GM19328 (cell line): Measurements from ENCODE around the gene AP4E1.
"Not testable (repeated sequence)": the region's sequence is repeated elsewhere in the genome, so short reads cannot be mapped to it uniquely, and the experiment has no call there.

Experiments used
- ATAC-seq: cut with Tn5 transposase; IDR thresholded peaks from one replicate; pipeline ENCODE4 v1.9.1; 2021; ENCODE audit warnings: mild to moderate bottlenecking, moderate library complexity; ENCODE audit not compliant: unreplicated experiment

AP4E1 gene

GRCh38 chr15:50888054-50888453, 20.4 kb upstream of the AP4E1 start:
- ATAC-seq: no peak

- no peak for ATAC-seq
These were observed 18.9 kb upstream of the AP4E1 start for GRCh38 chr15:50889589-50889988.

GRCh38 chr15:50890751-50891150, 17.7 kb upstream of the AP4E1 start:
- no peak for ATAC-seq

GRCh38 chr15:50891159-50891558, 17.3 kb upstream of the AP4E1 start:
- no peak for ATAC-seq

- no peak for ATAC-seq
These were observed 14.5 kb upstream of the AP4E1 start for GRCh38 chr15:50893976-50894375.

- not testable (repeated sequence) for ATAC-seq
These were observed 7.1 kb upstream of the AP4E1 start for GRCh38 chr15:50901390-50901789.

GRCh38 chr15:50904211-50904610, 4.3 kb upstream of the AP4E1 start:
- ATAC-seq: no peak

DNA sequence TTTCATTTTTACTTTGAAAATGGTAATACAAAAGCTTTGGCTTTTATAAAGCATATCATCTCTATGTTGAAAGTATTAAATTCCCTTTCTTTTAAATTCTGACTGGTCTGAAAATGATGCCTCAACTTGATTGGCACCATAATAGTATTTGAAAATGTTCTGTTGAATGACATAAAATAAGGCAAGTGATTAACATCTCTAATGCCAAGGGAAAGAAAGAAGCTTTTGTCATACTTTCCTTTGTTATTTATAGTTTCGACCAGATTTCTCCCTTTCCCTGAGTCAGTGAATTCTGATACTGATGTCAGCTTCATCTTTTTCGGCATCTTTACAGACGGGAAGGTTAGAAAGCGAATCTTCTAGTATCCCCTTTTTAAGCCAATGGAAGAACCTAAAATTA, 3.4 kb upstream of the AP4E1 start:
- no peak for ATAC-seq

DNA sequence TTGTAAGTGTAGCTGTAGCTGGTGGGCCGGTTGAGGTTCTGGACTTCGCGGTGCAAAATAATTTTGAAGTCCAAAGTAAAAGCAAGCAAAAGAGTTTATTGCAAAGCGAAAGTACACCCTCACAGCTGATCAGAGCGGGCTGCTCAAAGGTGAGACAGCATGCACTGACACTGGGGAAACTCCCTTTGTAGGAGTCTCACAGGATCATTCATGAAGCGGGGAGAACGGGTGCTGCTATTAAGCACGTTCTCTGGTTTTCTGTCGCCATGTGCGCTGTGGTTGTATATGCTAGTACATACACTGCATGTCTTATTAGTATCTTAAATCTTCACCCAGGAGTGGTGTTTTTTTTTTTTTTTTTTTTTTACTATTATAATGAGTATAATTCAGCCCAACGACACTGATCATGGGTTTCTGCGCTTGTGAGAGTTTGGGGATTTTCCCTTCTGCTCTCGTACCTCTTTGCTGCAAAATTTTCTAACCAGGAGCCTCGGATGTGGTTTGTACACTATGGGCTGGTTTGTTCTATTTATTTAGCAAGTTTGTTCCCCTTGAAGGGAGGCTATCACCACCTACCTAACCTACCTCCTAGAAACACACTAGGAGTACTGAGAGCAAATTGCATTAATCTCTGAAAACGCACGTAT, 1.4 kb upstream of the AP4E1 start:
- ATAC-seq: peak; percentile 44

DNA sequence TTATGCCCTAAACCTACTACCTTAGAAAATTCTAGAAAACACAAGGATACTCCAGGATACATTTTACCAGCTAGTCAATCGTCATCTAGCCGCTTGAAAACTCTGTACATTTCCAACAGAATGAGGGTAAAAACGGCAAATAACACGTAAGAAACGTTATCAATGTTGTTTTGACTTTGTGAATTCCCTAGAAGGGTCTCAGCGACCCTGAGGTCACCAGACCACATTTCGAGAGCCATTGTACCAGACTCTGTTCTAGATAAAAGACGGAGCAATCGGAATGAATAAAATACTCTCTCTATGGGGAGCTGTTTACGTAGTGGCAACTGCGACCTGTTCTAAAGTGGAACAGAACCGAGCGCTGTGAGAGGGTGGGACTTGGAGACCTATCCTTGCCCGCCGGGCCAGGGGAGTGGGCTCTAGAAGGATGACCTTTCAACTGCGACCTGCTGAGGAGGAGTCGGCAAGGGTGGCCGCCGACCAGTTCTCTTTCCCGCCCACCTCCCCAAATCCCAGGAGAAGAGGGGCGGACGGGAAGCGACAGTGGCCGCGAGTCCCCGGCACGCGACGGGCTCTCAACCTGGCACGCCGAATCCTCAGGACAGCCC, 778 bp upstream of the AP4E1 start:
- ATAC-seq: peak; percentile 16

- peak; percentile 4 for ATAC-seq
These were observed 481 bp downstream of the AP4E1 start for GRCh38 chr15:50909010-50909317.

DNA sequence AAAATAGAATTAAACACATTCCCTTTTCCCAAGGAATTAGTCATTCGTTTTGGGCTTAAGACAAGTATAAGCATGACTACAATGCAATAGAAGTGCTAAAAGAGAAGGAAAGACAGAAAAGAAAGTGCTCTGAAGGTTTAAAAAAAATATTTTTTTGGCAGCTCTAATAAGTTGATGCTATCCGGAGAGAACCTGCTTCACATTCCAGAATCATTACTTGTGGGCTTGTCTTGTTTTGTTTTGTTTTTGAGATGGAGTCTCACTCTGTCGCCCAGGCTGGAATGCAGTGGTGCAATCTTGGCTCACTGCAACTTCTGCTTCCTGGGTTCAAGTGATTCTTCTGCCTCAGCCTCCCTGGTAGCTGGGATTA, 1.9 kb downstream of the AP4E1 start:
- not testable (repeated sequence) for ATAC-seq

DNA sequence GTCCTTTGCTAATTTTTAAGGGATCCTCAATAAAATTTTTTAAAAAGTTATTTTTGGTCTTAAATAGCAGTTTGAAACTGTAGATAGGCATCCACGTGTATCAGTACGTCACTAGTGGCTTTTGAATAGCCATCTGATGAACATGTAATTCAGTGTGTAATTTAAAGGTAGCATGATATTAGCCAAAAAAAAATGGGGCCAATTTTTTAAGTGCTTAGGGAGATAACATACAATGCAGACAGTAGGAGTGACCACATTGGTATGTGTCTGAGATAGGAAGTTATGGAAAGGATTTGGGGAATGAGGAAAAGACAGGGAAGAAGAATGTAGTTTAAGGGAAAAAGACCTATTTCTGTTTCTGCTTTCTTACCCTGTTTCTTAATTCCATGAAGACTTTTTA, 2.5 kb downstream of the AP4E1 start:
- ATAC-seq: no peak

DNA sequence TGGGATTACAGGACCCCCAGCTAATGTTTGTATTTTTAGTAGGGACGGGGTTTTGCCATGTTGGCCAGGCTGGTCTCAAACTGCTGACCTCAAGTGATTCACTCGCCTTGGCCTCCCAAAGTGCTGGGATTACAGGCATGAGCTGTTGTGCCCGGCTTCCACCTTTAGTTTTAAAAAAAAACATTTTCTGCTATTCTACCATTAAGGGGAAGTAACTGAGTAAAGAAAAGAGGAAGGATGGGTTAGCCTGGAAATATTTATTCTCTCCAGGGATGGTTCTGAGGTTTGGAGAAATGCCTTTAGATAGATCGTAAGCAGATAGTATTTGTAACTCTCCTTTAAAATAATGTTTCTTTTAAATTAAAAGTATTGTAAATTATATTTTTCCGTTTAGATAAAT, 3.1 kb downstream of the AP4E1 start:
- no peak for ATAC-seq

DNA sequence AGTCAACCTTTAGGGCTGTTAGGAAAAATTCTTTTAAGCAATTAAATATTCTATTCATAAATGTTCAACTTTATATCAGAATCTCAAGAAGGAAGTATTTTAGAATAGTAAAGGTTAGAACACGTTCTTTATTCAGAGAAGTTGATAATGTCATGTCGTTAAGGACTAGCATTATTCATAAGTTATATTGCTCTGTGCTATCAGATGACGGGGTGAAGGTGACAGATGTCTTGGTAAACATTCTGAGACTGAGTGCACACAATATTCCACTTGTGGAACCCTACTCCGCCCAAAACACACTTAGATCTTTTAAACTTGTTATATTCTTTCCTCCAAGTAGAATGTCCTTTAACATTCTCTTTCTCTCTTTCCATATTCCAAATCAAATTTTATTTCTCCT, 7.9 kb downstream of the AP4E1 start:
- ATAC-seq: no peak

GRCh38 chr15:50919359-50919758, 10.9 kb downstream of the AP4E1 start:
- ATAC-seq: not testable (repeated sequence)

GRCh38 chr15:50925281-50925680, 16.8 kb downstream of the AP4E1 start:
- no peak for ATAC-seq

GRCh38 chr15:50929062-50929461, 20.6 kb downstream of the AP4E1 start:
- no peak for ATAC-seq

DNA sequence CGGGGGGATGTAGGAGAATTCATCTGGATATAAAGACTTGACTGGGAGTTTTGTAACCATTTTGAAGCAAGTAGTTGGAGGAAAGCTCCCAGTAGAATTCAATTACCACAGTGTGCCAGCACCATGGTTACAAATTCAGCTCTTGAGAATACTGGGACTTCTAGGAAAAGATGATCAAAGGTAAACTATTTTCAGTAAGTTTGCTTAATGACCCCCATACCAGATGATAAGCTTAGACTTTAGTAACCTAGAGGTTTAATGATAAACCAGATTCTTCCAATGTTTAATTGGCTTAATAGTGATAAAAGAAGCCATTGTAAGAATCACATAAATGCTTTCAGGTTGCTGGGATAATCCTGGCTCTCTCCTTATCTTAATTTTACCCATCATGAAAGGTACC, 22.3 kb downstream of the AP4E1 start:
- ATAC-seq: no peak

DNA sequence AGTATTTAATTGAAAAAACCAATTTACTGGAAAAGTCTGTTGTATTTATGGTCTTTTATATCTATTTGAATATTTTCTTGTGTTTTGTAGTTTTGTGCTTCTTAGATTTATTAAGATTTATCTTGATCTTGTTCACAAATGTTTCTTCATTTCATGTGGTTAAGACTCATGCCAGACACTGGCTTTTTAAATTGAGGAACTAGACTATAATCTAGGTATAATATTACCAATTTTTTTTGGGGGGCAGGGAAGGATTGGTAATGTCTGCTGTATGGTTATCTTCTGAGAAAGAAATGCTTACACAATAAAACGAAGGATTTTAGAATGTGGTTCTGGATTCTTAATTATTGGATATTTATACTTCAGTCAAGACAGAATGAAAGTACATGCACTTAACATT, 24.9 kb downstream of the AP4E1 start:
- ATAC-seq: no peak

GRCh38 chr15:50938525-50938924, 30.0 kb downstream of the AP4E1 start:
- ATAC-seq: no peak

GRCh38 chr15:50939911-50940310, 31.4 kb downstream of the AP4E1 start:
- no peak for ATAC-seq

DNA sequence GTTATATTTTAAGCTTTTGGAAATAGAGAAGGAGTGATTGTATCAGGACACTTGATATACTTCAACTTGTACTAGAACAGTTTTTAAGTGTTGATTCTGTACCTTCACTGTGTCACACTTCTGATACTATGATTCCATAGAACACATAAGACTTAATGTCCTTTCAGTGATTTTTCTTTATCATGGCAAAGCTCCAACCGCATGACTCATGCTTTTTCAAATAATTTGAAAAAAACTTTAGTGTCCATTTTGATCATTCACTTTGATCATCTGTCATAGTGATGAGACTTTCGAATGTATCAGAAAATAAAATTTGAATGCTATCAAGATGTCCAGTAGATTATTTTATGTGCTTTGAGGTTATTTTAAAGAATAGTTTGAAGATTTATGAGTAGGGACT, 32.0 kb downstream of the AP4E1 start:
- ATAC-seq: no peak
